ENCODE data around the gene CELSR1. TPM values are rescaled to one million over a fixed set of nuclear protein-coding genes. Genes with fewer than 3 reads are reported as not detected.

Gene CELSR1
- total RNA-seq, 1 donor from 2014 or later: 2.1 TPM

- Histone ChIP-seq H3K27ac (ENCODE audit: low read depth, low read length) (no peak overlapping the region), H3K27me3 (ENCODE audit: control insufficient read depth in 3 of 3, insufficient read depth in 3 of 3, low read length in 3 of 3) (peaks cover 10 to 26% (median 22%) of the 10 kb centered on the region in 3 donors), H3K9ac (ENCODE audit: low read depth in 1 of 3, low read length in 3 of 3) (no peak overlapping the region), H3K4me1 (ENCODE audit: control insufficient read depth in 3 of 3, insufficient read depth in 3 of 3, low read length in 3 of 3) (peaks cover 0 to 2% (median 0%) of the 10 kb centered on the region in 3 donors), H3K4me3 (ENCODE audit: low read length in 3 of 3) (no peak overlapping the region), H3K36me3 (ENCODE audit: control insufficient read depth in 3 of 3, insufficient read depth in 3 of 3, low read length in 3 of 3) (no peaks in the 10 kb centered on the region), H3K9me3 (ENCODE audit: control insufficient read depth in 3 of 3, low read length in 3 of 3) (peaks cover 0 to 2% (median 0%) of the 10 kb centered on the region in 3 donors)
Observed at GRCh38 chr22:46532416-46532815, 5.0 kb downstream of the CELSR1 start.

GRCh38 chr22:46531581-46532175, 5.7 kb downstream of the CELSR1 start:
- H3K27me3 ChIP-seq (ENCODE audit: control insufficient read depth in 3 of 3, insufficient read depth in 3 of 3, low read length in 3 of 3): peaks cover 11 to 28% (median 28%) of the 10 kb centered on the region in 3 donors
- no peaks in the 10 kb centered on the region for H3K36me3 ChIP-seq (ENCODE audit: control insufficient read depth in 3 of 3, insufficient read depth in 3 of 3, low read length in 3 of 3)
- peaks cover 0 to 2% (median 0%) of the 10 kb centered on the region in 3 donors for H3K9me3 ChIP-seq (ENCODE audit: control insufficient read depth in 3 of 3, low read length in 3 of 3)
- H3K9ac ChIP-seq (ENCODE audit: low read depth in 1 of 3, low read length in 3 of 3): no peak overlapping the region
- peaks cover 0 to 2% (median 0%) of the 10 kb centered on the region in 3 donors for H3K4me1 ChIP-seq (ENCODE audit: control insufficient read depth in 3 of 3, insufficient read depth in 3 of 3, low read length in 3 of 3)
- no peak overlapping the region for H3K4me3 ChIP-seq (ENCODE audit: low read length in 3 of 3)
- H3K27ac ChIP-seq (ENCODE audit: low read depth, low read length): no peak overlapping the region

- Histone ChIP-seq H3K4me1 (ENCODE audit: control insufficient read depth in 3 of 3, insufficient read depth in 3 of 3, low read length in 3 of 3) (peaks cover 0 to 2% (median 0%) of the 10 kb centered on the region in 3 donors), H3K36me3 (ENCODE audit: control insufficient read depth in 3 of 3, insufficient read depth in 3 of 3, low read length in 3 of 3) (no peaks in the 10 kb centered on the region), H3K27ac (ENCODE audit: low read depth, low read length) (no peak overlapping the region), H3K9me3 (ENCODE audit: control insufficient read depth in 3 of 3, low read length in 3 of 3) (no peaks in the 10 kb centered on the region), H3K9ac (ENCODE audit: low read depth in 1 of 3, low read length in 3 of 3) (no peak overlapping the region), H3K27me3 (ENCODE audit: control insufficient read depth in 3 of 3, insufficient read depth in 3 of 3, low read length in 3 of 3) (peaks cover 7 to 31% (median 25%) of the 10 kb centered on the region in 3 donors), H3K4me3 (ENCODE audit: low read length in 3 of 3) (no peak overlapping the region)
Observed at GRCh38 chr22:46528121-46528610, 9.3 kb downstream of the CELSR1 start.

- no peaks in the 10 kb centered on the region for H3K36me3 ChIP-seq (ENCODE audit: control insufficient read depth in 3 of 3, insufficient read depth in 3 of 3, low read length in 3 of 3)
- peaks cover 0 to 2% (median 0%) of the 10 kb centered on the region in 3 donors for H3K4me1 ChIP-seq (ENCODE audit: control insufficient read depth in 3 of 3, insufficient read depth in 3 of 3, low read length in 3 of 3)
- peaks cover 7 to 35% (median 25%) of the 10 kb centered on the region in 3 donors for H3K27me3 ChIP-seq (ENCODE audit: control insufficient read depth in 3 of 3, insufficient read depth in 3 of 3, low read length in 3 of 3)
- H3K9me3 ChIP-seq (ENCODE audit: control insufficient read depth in 3 of 3, low read length in 3 of 3): no peaks in the 10 kb centered on the region
- H3K27ac ChIP-seq (ENCODE audit: low read depth, low read length): no peak overlapping the region
- H3K9ac ChIP-seq (ENCODE audit: low read depth in 1 of 3, low read length in 3 of 3): no peak overlapping the region
- H3K4me3 ChIP-seq (ENCODE audit: low read length in 3 of 3): no peak overlapping the region
Observed at GRCh38 chr22:46526244-46526839, 11.1 kb downstream of the CELSR1 start.

GRCh38 chr22:46525389-46526243, 11.8 kb downstream of the CELSR1 start:
- Histone ChIP-seq H3K27ac (ENCODE audit: low read depth, low read length) (no peak overlapping the region), H3K36me3 (ENCODE audit: control insufficient read depth in 3 of 3, insufficient read depth in 3 of 3, low read length in 3 of 3) (no peaks in the 10 kb centered on the region), H3K9ac (ENCODE audit: low read depth in 1 of 3, low read length in 3 of 3) (no peak overlapping the region)

GRCh38 chr22:46524203-46524740, 13.1 kb downstream of the CELSR1 start:
- Histone ChIP-seq H3K27ac (ENCODE audit: low read depth, low read length) (no peak overlapping the region), H3K36me3 (ENCODE audit: control insufficient read depth in 3 of 3, insufficient read depth in 3 of 3, low read length in 3 of 3) (no peaks in the 10 kb centered on the region), H3K4me1 (ENCODE audit: control insufficient read depth in 3 of 3, insufficient read depth in 3 of 3, low read length in 3 of 3) (no peaks in the 10 kb centered on the region)

More at GRCh38 chr22:46525389-46526243, 11.8 kb downstream of the CELSR1 start:
- peaks cover 7 to 35% (median 25%) of the 10 kb centered on the region in 3 donors for H3K27me3 ChIP-seq (ENCODE audit: control insufficient read depth in 3 of 3, insufficient read depth in 3 of 3, low read length in 3 of 3)
- H3K9me3 ChIP-seq (ENCODE audit: control insufficient read depth in 3 of 3, low read length in 3 of 3): no peaks in the 10 kb centered on the region
- H3K4me1 ChIP-seq (ENCODE audit: control insufficient read depth in 3 of 3, insufficient read depth in 3 of 3, low read length in 3 of 3): peaks cover 0 to under 1% (median 0%) of the 10 kb centered on the region in 3 donors
- no peak overlapping the region for H3K4me3 ChIP-seq (ENCODE audit: low read length in 3 of 3)

GRCh38 chr22:46522797-46523196, 14.6 kb downstream of the CELSR1 start:
- Histone ChIP-seq H3K9ac (ENCODE audit: low read depth in 1 of 3, low read length in 3 of 3) (no peak overlapping the region), H3K36me3 (ENCODE audit: control insufficient read depth in 3 of 3, insufficient read depth in 3 of 3, low read length in 3 of 3) (no peaks in the 10 kb centered on the region), H3K4me1 (ENCODE audit: control insufficient read depth in 3 of 3, insufficient read depth in 3 of 3, low read length in 3 of 3) (no peaks in the 10 kb centered on the region), H3K27ac (ENCODE audit: low read depth, low read length) (no peak overlapping the region), H3K4me3 (ENCODE audit: low read length in 3 of 3) (no peak overlapping the region), H3K9me3 (ENCODE audit: control insufficient read depth in 3 of 3, low read length in 3 of 3) (no peaks in the 10 kb centered on the region), H3K27me3 (ENCODE audit: control insufficient read depth in 3 of 3, insufficient read depth in 3 of 3, low read length in 3 of 3) (peaks cover 9 to 38% (median 25%) of the 10 kb centered on the region in 3 donors)

More at GRCh38 chr22:46524203-46524740, 13.1 kb downstream of the CELSR1 start:
- Histone ChIP-seq H3K4me3 (ENCODE audit: low read length in 3 of 3) (no peak overlapping the region), H3K9ac (ENCODE audit: low read depth in 1 of 3, low read length in 3 of 3) (no peak overlapping the region), H3K27me3 (ENCODE audit: control insufficient read depth in 3 of 3, insufficient read depth in 3 of 3, low read length in 3 of 3) (peaks cover 7 to 35% (median 25%) of the 10 kb centered on the region in 3 donors), H3K9me3 (ENCODE audit: control insufficient read depth in 3 of 3, low read length in 3 of 3) (no peaks in the 10 kb centered on the region)

GRCh38 chr22:46521994-46522393, 15.4 kb downstream of the CELSR1 start:
- peaks cover 9 to 38% (median 20%) of the 10 kb centered on the region in 3 donors for H3K27me3 ChIP-seq (ENCODE audit: control insufficient read depth in 3 of 3, insufficient read depth in 3 of 3, low read length in 3 of 3)
- H3K9me3 ChIP-seq (ENCODE audit: control insufficient read depth in 3 of 3, low read length in 3 of 3): no peaks in the 10 kb centered on the region
- H3K4me3 ChIP-seq (ENCODE audit: low read length in 3 of 3): no peak overlapping the region
- H3K4me1 ChIP-seq (ENCODE audit: control insufficient read depth in 3 of 3, insufficient read depth in 3 of 3, low read length in 3 of 3): no peaks in the 10 kb centered on the region
- no peak overlapping the region for H3K9ac ChIP-seq (ENCODE audit: low read depth in 1 of 3, low read length in 3 of 3)
- H3K27ac ChIP-seq (ENCODE audit: low read depth, low read length): no peak overlapping the region
- no peaks in the 10 kb centered on the region for H3K36me3 ChIP-seq (ENCODE audit: control insufficient read depth in 3 of 3, insufficient read depth in 3 of 3, low read length in 3 of 3)

GRCh38 chr22:46520880-46521279, 16.5 kb downstream of the CELSR1 start:
- Histone ChIP-seq H3K27ac (ENCODE audit: low read depth, low read length) (no peak overlapping the region), H3K9me3 (ENCODE audit: control insufficient read depth in 3 of 3, low read length in 3 of 3) (no peaks in the 10 kb centered on the region), H3K4me1 (ENCODE audit: control insufficient read depth in 3 of 3, insufficient read depth in 3 of 3, low read length in 3 of 3) (peaks cover 0 to 2% (median 0%) of the 10 kb centered on the region in 3 donors), H3K36me3 (ENCODE audit: control insufficient read depth in 3 of 3, insufficient read depth in 3 of 3, low read length in 3 of 3) (no peaks in the 10 kb centered on the region), H3K27me3 (ENCODE audit: control insufficient read depth in 3 of 3, insufficient read depth in 3 of 3, low read length in 3 of 3) (peaks cover 3 to 27% (median 10%) of the 10 kb centered on the region in 3 donors), H3K9ac (ENCODE audit: low read depth in 1 of 3, low read length in 3 of 3) (no peak overlapping the region), H3K4me3 (ENCODE audit: low read length in 3 of 3) (no peak overlapping the region)
